HepG2 (cell line): ENCODE measurements around the gene GYS2.

Source experiments
- EEA1 ChIP-seq: sonication (generic); formaldehyde crosslinking; IDR thresholded peaks from 2 replicates; pipeline ENCODE4 v1.5.1; 2020; ENCODE audit warnings: mild to moderate bottlenecking, missing genetic modification reagents, borderline replicate concordance
- FOXC1 ChIP-seq: sonication (generic); formaldehyde crosslinking; IDR thresholded peaks from 2 replicates; pipeline ENCODE4 v1.8.0; 2022; ENCODE audit warnings: mild to moderate bottlenecking, missing genetic modification reagents, borderline replicate concordance
- GABPA ChIP-seq, 2 experiments: IDR thresholded peaks; 2 replicates each; pipeline ENCODE4 v1.6.1; 2011 to 2016; ENCODE audit warnings: low read depth in 2 of 2, low read length in 1 of 2, missing biosample characterization in 1 of 2, missing genetic modification characterization in 1 of 2
- HMG20B ChIP-seq: conservative IDR thresholded peaks from 2 replicates; pipeline ENCODE4 v1.6.1; 2016; ENCODE audit warnings: missing genetic modification reagents, missing compliant biosample characterization
- NR3C1 ChIP-seq: sonication (generic); formaldehyde crosslinking; IDR thresholded peaks from 2 replicates; pipeline ENCODE4 v1.4.0; 2020; ENCODE audit warnings: missing genetic modification reagents
- POLR2A ChIP-seq, 2 experiments: IDR thresholded peaks; 2 replicates each; pipeline ENCODE4 v1.6.1; 2011; ENCODE audit warnings: low read depth in 2 of 2, low read length in 2 of 2, mild to moderate bottlenecking in 1 of 2, moderate library complexity in 1 of 2; ENCODE audit not compliant: insufficient read depth in 1 of 2
- TGIF2 ChIP-seq: IDR thresholded peaks from 2 replicates; pipeline ENCODE4 v1.6.1; 2016; ENCODE audit warnings: control low read depth, missing compliant biosample characterization
- ZNF121 ChIP-seq: sonication (generic); formaldehyde crosslinking; IDR thresholded peaks from 2 replicates; pipeline ENCODE4 v1.5.0; 2020; ENCODE audit warnings: mild to moderate bottlenecking, missing genetic modification reagents
- ZNF234 ChIP-seq: sonication (generic); formaldehyde crosslinking; conservative IDR thresholded peaks from 2 replicates; pipeline ENCODE4 v1.5.1; 2020; ENCODE audit warnings: mild to moderate bottlenecking, missing genetic modification reagents
- TF ChIP-seq, protein P1 (sequence below): sonication (generic); formaldehyde crosslinking; IDR thresholded peaks from 2 replicates; pipeline ENCODE4 v1.8.1; 2023; ENCODE audit warnings: mild to moderate bottlenecking, missing genetic modification reagents
- TF ChIP-seq, protein P2 (sequence below): sonication (generic); formaldehyde crosslinking; IDR thresholded peaks from 2 replicates; pipeline ENCODE4 v1.8.1; 2023; ENCODE audit warnings: missing genetic modification reagents, mild to moderate bottlenecking, borderline replicate concordance
- TF ChIP-seq, protein P3 (sequence below): sonication (generic); formaldehyde crosslinking; IDR thresholded peaks from 2 replicates; pipeline ENCODE4 v1.5.0; 2020; ENCODE audit warnings: mild to moderate bottlenecking, missing genetic modification reagents, moderate library complexity

DNA sequence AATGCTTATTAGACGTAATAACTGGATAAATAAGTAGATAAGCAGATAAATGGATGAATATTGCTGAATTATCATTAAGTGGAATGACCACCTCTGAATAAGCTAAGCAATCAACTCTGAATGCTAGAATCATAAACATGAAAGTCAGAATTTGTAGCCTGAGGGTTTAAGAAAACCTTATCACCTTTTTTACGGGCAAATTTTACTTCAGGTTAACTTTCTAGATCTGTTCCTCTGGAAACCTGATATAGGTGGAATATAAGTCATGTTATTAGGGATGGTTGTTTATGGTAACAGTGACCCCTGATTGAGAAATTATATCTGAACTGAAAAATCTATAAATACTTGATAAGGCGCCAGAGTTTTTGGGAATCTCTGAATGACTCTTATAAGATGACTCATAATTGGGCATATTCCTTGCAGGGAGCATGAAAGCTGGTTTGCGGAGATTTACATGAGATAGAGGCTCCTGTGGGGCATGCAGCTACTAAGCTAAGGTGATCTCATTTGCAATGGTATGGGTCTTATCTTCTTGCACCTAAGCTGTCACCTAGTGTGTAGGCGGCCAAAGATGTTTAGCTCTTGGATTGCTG lies 66.5 kb downstream of the GYS2 start:
- TF ChIP-seq HMG20B (CRISPR knock-in tag), result no peak
- TF ChIP-seq, protein P1, sequence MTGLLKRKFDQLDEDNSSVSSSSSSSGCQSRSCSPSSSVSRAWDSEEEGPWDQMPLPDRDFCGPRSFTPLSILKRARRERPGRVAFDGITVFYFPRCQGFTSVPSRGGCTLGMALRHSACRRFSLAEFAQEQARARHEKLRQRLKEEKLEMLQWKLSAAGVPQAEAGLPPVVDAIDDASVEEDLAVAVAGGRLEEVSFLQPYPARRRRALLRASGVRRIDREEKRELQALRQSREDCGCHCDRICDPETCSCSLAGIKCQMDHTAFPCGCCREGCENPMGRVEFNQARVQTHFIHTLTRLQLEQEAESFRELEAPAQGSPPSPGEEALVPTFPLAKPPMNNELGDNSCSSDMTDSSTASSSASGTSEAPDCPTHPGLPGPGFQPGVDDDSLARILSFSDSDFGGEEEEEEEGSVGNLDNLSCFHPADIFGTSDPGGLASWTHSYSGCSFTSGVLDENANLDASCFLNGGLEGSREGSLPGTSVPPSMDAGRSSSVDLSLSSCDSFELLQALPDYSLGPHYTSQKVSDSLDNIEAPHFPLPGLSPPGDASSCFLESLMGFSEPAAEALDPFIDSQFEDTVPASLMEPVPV (CRISPR knock-in tag), result no peak
- TF ChIP-seq EEA1 (CRISPR knock-in tag), result no peak
- no peak for TF ChIP-seq TGIF2 (CRISPR knock-in tag)
- no peak for TF ChIP-seq ZNF234 (CRISPR knock-in tag)
- TF ChIP-seq ZNF121 (CRISPR knock-in tag), result no peak
- no peak for TF ChIP-seq FOXC1 (CRISPR knock-in tag)
- TF ChIP-seq GABPA (IDR thresholded peaks at IDR 0.05; ENCODE audit: low read depth, low read length), result no peak
- no peak for TF ChIP-seq GABPA (CRISPR knock-in tag; IDR thresholded peaks at IDR 0.05; ENCODE audit: low read depth)
- no peak for TF ChIP-seq NR3C1 (CRISPR knock-in tag)
- TF ChIP-seq POLR2A (IDR thresholded peaks at IDR 0.05; ENCODE audit: insufficient read depth in 1 of 2, low read depth in 2 of 2, low read length in 2 of 2), result no peak
- TF ChIP-seq, protein P2, sequence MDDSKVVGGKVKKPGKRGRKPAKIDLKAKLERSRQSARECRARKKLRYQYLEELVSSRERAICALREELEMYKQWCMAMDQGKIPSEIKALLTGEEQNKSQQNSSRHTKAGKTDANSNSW, result no peak
- TF ChIP-seq, protein P3, sequence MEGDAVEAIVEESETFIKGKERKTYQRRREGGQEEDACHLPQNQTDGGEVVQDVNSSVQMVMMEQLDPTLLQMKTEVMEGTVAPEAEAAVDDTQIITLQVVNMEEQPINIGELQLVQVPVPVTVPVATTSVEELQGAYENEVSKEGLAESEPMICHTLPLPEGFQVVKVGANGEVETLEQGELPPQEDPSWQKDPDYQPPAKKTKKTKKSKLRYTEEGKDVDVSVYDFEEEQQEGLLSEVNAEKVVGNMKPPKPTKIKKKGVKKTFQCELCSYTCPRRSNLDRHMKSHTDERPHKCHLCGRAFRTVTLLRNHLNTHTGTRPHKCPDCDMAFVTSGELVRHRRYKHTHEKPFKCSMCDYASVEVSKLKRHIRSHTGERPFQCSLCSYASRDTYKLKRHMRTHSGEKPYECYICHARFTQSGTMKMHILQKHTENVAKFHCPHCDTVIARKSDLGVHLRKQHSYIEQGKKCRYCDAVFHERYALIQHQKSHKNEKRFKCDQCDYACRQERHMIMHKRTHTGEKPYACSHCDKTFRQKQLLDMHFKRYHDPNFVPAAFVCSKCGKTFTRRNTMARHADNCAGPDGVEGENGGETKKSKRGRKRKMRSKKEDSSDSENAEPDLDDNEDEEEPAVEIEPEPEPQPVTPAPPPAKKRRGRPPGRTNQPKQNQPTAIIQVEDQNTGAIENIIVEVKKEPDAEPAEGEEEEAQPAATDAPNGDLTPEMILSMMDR, result no peak
